K562 (cell line): ENCODE data around the gene NECAB2. TPM values are rescaled to one million over a fixed set of nuclear protein-coding genes. Genes with fewer than 3 reads are reported as not detected.

Experiments used
- ATAC-seq: fragments of 200-7000 bp; cut with Tn5 transposase; 3 replicates; pipeline ENCODE4 v1.9.1; 2020; ENCODE audit warnings: moderate library complexity
- BruUV-seq: library from RNA; stranded (reverse); fragments of 400-500 nt; replicated peaks from 2 replicates; lab custom pipeline; 2021; lab: Mats Ljungman, UMichigan
- CTCF ChIA-PET: fragments of 300-600 bp; formaldehyde crosslinking; extraction: SDS; loops from one replicate; lab custom pipeline; 2021; ENCODE audit warnings: low intra/inter-chr PET ratio; lab: Yijun Ruan, JAX
- POLR2A ChIA-PET: fragments of 300-600, 350-650 bp; sonication (Branson Sonifier 250); formaldehyde crosslinking; extraction: SDS; loops from one replicate; lab custom pipeline; 2021; ENCODE audit warnings: antibody characterized with exemption, inconsistent platforms; lab: Yijun Ruan, JAX
- DNase-seq, 4 experiments: peaks; one replicate each; pipeline versions ENCODE4 v3.0.0 to v3.0.0-alpha.2; 2011 to 2018; ENCODE audit warnings: low spot score in 3 of 4, mixed read lengths in 3 of 4; ENCODE audit errors: extremely low read depth in 1 of 4
- FAIRE-seq: peaks from 2 replicates; lab custom pipeline; 2011; peaks lifted over from hg19 to GRCh38; lab: Jason Lieb, UNC
- H2AFZ ChIP-seq: 2 replicates; pipeline ENCODE4 v1.6.0; 2011; ENCODE audit warnings: low read depth, low read length, control low read depth, inconsistent platforms
- H3K27ac ChIP-seq: fragments of 200-600 bp; 3 replicates; pipeline ENCODE4 v1.8.0; 2011; ENCODE audit warnings: low read depth, mild to moderate bottlenecking, control low read depth, inconsistent platforms, low read length, moderate library complexity, mixed read lengths; ENCODE audit errors: extremely low read depth
- H3K27me3 ChIP-seq, 2 experiments: fragments of 300-600 bp in 1 of 2; 2 replicates in 1 of 2; 3 replicates in 1 of 2; pipeline versions ENCODE4 v1.6.0 to v1.8.0; 2011; ENCODE audit warnings: inconsistent platforms in 2 of 2, low read length in 2 of 2, mild to moderate bottlenecking in 1 of 2, mixed read lengths in 1 of 2, moderate library complexity in 1 of 2; ENCODE audit not compliant: control insufficient read depth in 2 of 2, insufficient read depth in 2 of 2
- H3K36me3 ChIP-seq: fragments of 300-600 bp; 3 replicates; pipeline ENCODE4 v1.8.0; 2011; ENCODE audit warnings: mild to moderate bottlenecking, low read length, inconsistent platforms; ENCODE audit not compliant: control insufficient read depth, insufficient read depth
- H3K4me1 ChIP-seq, 2 experiments: fragments of 200-600 bp in 1 of 2; replicated peaks in 1 of 2; 2 replicates in 1 of 2; 3 replicates in 1 of 2; pipeline versions ENCODE4 v1.5.1 to v1.8.0; 2011; ENCODE audit warnings: inconsistent platforms in 2 of 2, low read length in 2 of 2, mild to moderate bottlenecking in 1 of 2, mixed read lengths in 1 of 2, moderate library complexity in 1 of 2; ENCODE audit not compliant: control insufficient read depth in 2 of 2, insufficient read depth in 2 of 2
- H3K4me2 ChIP-seq: 2 replicates; pipeline ENCODE4 v1.6.1; 2011; ENCODE audit warnings: low read length, control low read depth, inconsistent platforms, mixed read lengths; ENCODE audit not compliant: insufficient read depth
- H3K4me3 ChIP-seq: fragments of 200-600 bp; sonication (generic), shearing (Covaris generic); 2 replicates; pipeline ENCODE4 v1.5.1; 2016; ENCODE audit warnings: control low read depth, inconsistent platforms
- H3K79me2 ChIP-seq: fragments of 200-600 bp; 3 replicates; pipeline ENCODE4 v1.8.0; 2011; ENCODE audit warnings: low read length, inconsistent platforms; ENCODE audit not compliant: control insufficient read depth, insufficient read depth
- H3K9ac ChIP-seq, 2 experiments: 2 replicates each; pipeline versions ENCODE4 v1.6.0 to v1.6.1; 2011; ENCODE audit warnings: low read depth in 2 of 2, low read length in 2 of 2, control low read depth in 1 of 2, inconsistent platforms in 1 of 2, mild to moderate bottlenecking in 1 of 2, mixed read lengths in 1 of 2; ENCODE audit not compliant: insufficient read depth in 1 of 2
- H3K9me1 ChIP-seq: one replicate; pipeline ENCODE4 v1.6.0; 2011; ENCODE audit warnings: inconsistent platforms, mild to moderate bottlenecking, low read length, moderate library complexity; ENCODE audit not compliant: control insufficient read depth, insufficient read depth
- H3K9me3 ChIP-seq: replicated peaks from 2 replicates; pipeline ENCODE4 v1.5.1; 2011; ENCODE audit warnings: low read depth, low read length, inconsistent platforms; ENCODE audit not compliant: control insufficient read depth, insufficient read depth
- H4K20me1 ChIP-seq: replicated peaks from 2 replicates; pipeline ENCODE4 v1.6.1; 2011; ENCODE audit warnings: low read length, inconsistent platforms, mixed read lengths; ENCODE audit not compliant: control insufficient read depth, insufficient read depth
- BCLAF1 ChIP-seq, 2 experiments: fragments of 450-650 bp in 1 of 2; IDR thresholded peaks; 2 replicates each; pipeline ENCODE4 v1.6.1; 2011 to 2017; ENCODE audit warnings: low read depth in 2 of 2, antibody characterized with exemption in 1 of 2, borderline replicate concordance in 1 of 2, low read length in 1 of 2, mild to moderate bottlenecking in 1 of 2, mixed read lengths in 1 of 2; ENCODE audit not compliant: control insufficient read depth in 1 of 2
- CBX3 ChIP-seq, 2 experiments: IDR thresholded peaks; 1 replicate in 1 of 2; 2 replicates in 1 of 2; pipeline ENCODE4 v1.6.1; 2012; ENCODE audit warnings: inconsistent platforms in 2 of 2, low read length in 2 of 2, borderline replicate concordance in 1 of 2, control low read depth in 1 of 2
- GTF2B ChIP-seq: IDR thresholded peaks from 2 replicates; pipeline ENCODE4 v1.6.1; 2011; ENCODE audit not compliant: insufficient read length; ENCODE audit errors: extremely low read depth
- HDAC8 ChIP-seq: fragments of 450-650 bp; IDR thresholded peaks from 2 replicates; pipeline ENCODE4 v1.6.1; 2016; ENCODE audit warnings: mild to moderate bottlenecking, missing genetic modification characterization, moderate library complexity, missing compliant biosample characterization
- HNRNPL ChIP-seq: fragments of 200-400 bp; formaldehyde crosslinking; IDR thresholded peaks from 2 replicates; pipeline ENCODE4 v1.6.1; 2017; ENCODE audit warnings: low read depth, mild to moderate bottlenecking, low read length
- HOXB6 ChIP-seq: fragments of 250-450 bp; sonication (Bioruptor Pico); IDR thresholded peaks from 2 replicates; pipeline ENCODE4 v1.5.1; 2022; ENCODE audit warnings: mild to moderate bottlenecking, borderline replicate concordance
- KAT2B ChIP-seq: IDR thresholded peaks from one replicate; pipeline ENCODE4 v1.6.1; 2012; ENCODE audit warnings: low read depth, mild to moderate bottlenecking, control low read depth, inconsistent platforms, low read length, moderate library complexity
- NCOA4 ChIP-seq: fragments of 450-650 bp; IDR thresholded peaks from 2 replicates; pipeline ENCODE4 v1.6.1; 2018; ENCODE audit warnings: mild to moderate bottlenecking; ENCODE audit not compliant: partially characterized antibody
- PHF20 ChIP-seq: fragments of 450-650 bp; IDR thresholded peaks from 2 replicates; pipeline ENCODE4 v1.6.1; 2018; ENCODE audit not compliant: partially characterized antibody
- STAT5B ChIP-seq: fragments of 250-450 bp; sonication (Bioruptor Pico); IDR thresholded peaks from 2 replicates; pipeline ENCODE4 v1.8.0; 2021; ENCODE audit warnings: mild to moderate bottlenecking, inconsistent platforms
- WGBS: fragments of 100-300 bp; shearing (Covaris generic); methylation state at CpG from one replicate; pipeline ENCODE4 v1.1.6; 2016; ENCODE audit warnings: low coverage, mixed read lengths; ENCODE audit not compliant: insufficient coverage; ENCODE audit errors: missing lambda C conversion rate; 5-methylcytosine and 5-hydroxymethylcytosine counted together
- in situ Hi-C: fragments of 300-500 bp; cut with MboI; formaldehyde crosslinking; loops from 4 replicates; pipeline ENCODE4 v1.15.0; 2018; ENCODE audit warnings: inconsistent platforms, mixed read lengths
- intact Hi-C: fragments of 100-400 bp; cut with micrococcal nuclease; formaldehyde crosslinking; loops from 2 replicates; pipeline ENCODE4 v1.14.2; 2022
- polyA plus RNA-seq, 8 experiments: library from polyadenylated mRNA; depleted of rRNA in 4 of 8; stranded (reverse) in 5 of 8; unstranded in 3 of 8; fragments of >200 nt; fragmentation: Nextera tagmentation in 2 of 8; fragmentation: Illumina TruSeq in 1 of 8; extraction: Ambion mirVana in 2 of 8; extraction: Trizol in 1 of 8; gene quantifications; 2 replicates each; pipeline versions ENCODE4 v1.2.1 to v1.2.3, GENCODE V29; 2011 to 2014; ENCODE audit warnings: inconsistent platforms in 1 of 8, missing spikeins in 1 of 8
- total RNA-seq, 7 experiments: library from RNA; depleted of rRNA in 6 of 7; stranded (reverse); fragments of >200 nt in 6 of 7; fragmentation: Illumina TruSeq in 2 of 7; extraction: Trizol in 2 of 7; gene quantifications; 2 replicates each; pipeline versions ENCODE4 v1.2.1 to v1.2.3, GENCODE V29; 2011 to 2021; ENCODE audit warnings: low replicate concordance in 1 of 7

Gene NECAB2
- total and polyA plus RNA-seq, 9 of the 15 experiments (the other 6 are each of a cell fraction or from before 2014, with no cell fraction given): 0.03 to 0.28 TPM; not detected in 7

- intact Hi-C loops: no loop called here
- Histone ChIP-seq H3K36me3 (no peaks in the 10 kb centered on the region), H3K9me1 (no peaks in the 10 kb centered on the region)
- 3% methylated on average over 5 of the region's 5 CpGs for WGBS
- TF ChIP-seq CBX3 (IDR thresholded peaks at IDR 0.05; ENCODE audit: borderline replicate concordance in 1 of 2, low read length in 2 of 2): 0 out of 3 replicates have a peak, but pooled peaks of 1 of the 2 experiments have one; percentile 37
- no peak for TF ChIP-seq NCOA4
- TF ChIP-seq, all 486 proteins: peak for 1
- in situ Hi-C loops: loop anchor here (10.0 kb wide), 1 partner anchor 66 kb away; the partner anchor contains the start of gene SLC38A8
- no peak overlapping the region for H2AFZ ChIP-seq
- no peak overlapping the region for H3K9ac ChIP-seq
- H3K27me3 ChIP-seq: peaks cover 21 to 74% of the 10 kb centered on the region in 2 experiments
- no peak for ATAC-seq
- peaks cover 0 to 4% of the 10 kb centered on the region in 2 experiments; a peak in 1 of 5 replicates for H3K4me1 ChIP-seq
- H4K20me1 ChIP-seq: 0 out of 2 replicates have a peak, but pooled peaks cover 14% of the 10 kb centered on the region
- H3K79me2 ChIP-seq: no peaks in the 10 kb centered on the region
- no peak overlapping the region for H3K27ac ChIP-seq
- ChIA-PET CTCF (no interaction called here), POLR2A (interaction anchor here (0.5 to 1.6 kb wide), 2 partner anchors 11 to 22 kb away, joined by 3 to 6 read pairs; no protein-coding TSS in a partner anchor)
- H3K4me3 ChIP-seq: no peak overlapping the region
- no peak overlapping the region for H3K4me2 ChIP-seq
- DNase-seq: no peak
- BruUV-seq: no TSS peak
- no peak for FAIRE-seq
- H3K9me3 ChIP-seq: peaks cover 4% of the 10 kb centered on the region; the same call in 1 of the 2 replicates
These were observed 10.4 kb downstream of the NECAB2 start for GRCh38 chr16:83978401-83978904.

- Histone ChIP-seq H3K36me3 (no peaks in the 10 kb centered on the region), H4K20me1 (0 out of 2 replicates have a peak, but pooled peaks cover 8% of the 10 kb centered on the region), H3K9me1 (no peaks in the 10 kb centered on the region), H3K9me3 (peaks cover 4% of the 10 kb centered on the region; the same call in 1 of the 2 replicates), H3K9ac (no peak overlapping the region), H3K27me3 (peaks cover 21 to 70% of the 10 kb centered on the region in 2 experiments), H2AFZ (no peak overlapping the region), H3K79me2 (no peaks in the 10 kb centered on the region), H3K4me2 (no peak overlapping the region), H3K4me3 (no peak overlapping the region), H3K27ac (no peak overlapping the region), H3K4me1 (no peaks in the 10 kb centered on the region; a peak in 1 of 5 replicates)
- ATAC-seq (no peak), DNase-seq (no peak), FAIRE-seq (no peak)
- intact Hi-C loops: no loop called here
- BruUV-seq: no TSS peak
- CTCF ChIA-PET: interaction anchor here (0.6 kb wide), 1 partner anchor 16 kb away, joined by 4 read pairs; no protein-coding TSS in a partner anchor
- WGBS: 6% methylated on average over 2 of the region's 7 CpGs
- TF ChIP-seq BCLAF1 (IDR thresholded peaks at IDR 0.05; ENCODE audit: borderline replicate concordance in 1 of 2, control insufficient read depth in 1 of 2, low read depth in 2 of 2, low read length in 1 of 2) (no peak), STAT5B (CRISPR knock-in tag) (no peak), HDAC8 (no peak), PHF20 (no peak), HOXB6 (CRISPR knock-in tag) (no peak), HNRNPL (no peak), KAT2B (no peak), GTF2B (no peak)
- in situ Hi-C loops: loop anchor here (10.0 kb wide), 1 partner anchor 65 kb away; the partner anchor contains the start of gene SLC38A8
- POLR2A ChIA-PET: no interaction called here
These were observed 11.4 kb downstream of the NECAB2 start for GRCh38 chr16:83979441-83979840.
